AG04450 (cell line): Measurements from ENCODE around the gene CDC42EP1. TPM values are rescaled to one million over a fixed set of nuclear protein-coding genes. Genes with fewer than 3 reads are reported as not detected.
"Not testable (repeated sequence)": the region's sequence is repeated elsewhere in the genome, so short reads cannot be mapped to it uniquely, and the experiment has no call there.

Experiments used
- CTCF ChIA-PET: fragments of 300-600, 350-600 bp; formaldehyde crosslinking; extraction: SDS; loops from one replicate; lab custom pipeline; 2022; ENCODE audit warnings: antibody characterized with exemption, inconsistent platforms; lab: Charles Lee
- POLR2A ChIA-PET: fragments of 350-600 bp; formaldehyde crosslinking; extraction: SDS; loops from one replicate; lab custom pipeline; 2021; ENCODE audit warnings: antibody characterized with exemption, inconsistent platforms; lab: Yijun Ruan, JAX
- DNase-seq: peaks from one replicate; pipeline ENCODE4 v3.0.0-alpha.2; 2011; ENCODE audit warnings: low read depth, low spot score
- H3K27ac ChIP-seq: one replicate; pipeline ENCODE4 v1.5.1; 2012; ENCODE audit warnings: low read depth, low read length, control low read depth
- H3K27me3 ChIP-seq: one replicate; pipeline ENCODE4 v1.6.0; 2012; ENCODE audit warnings: low read length; ENCODE audit not compliant: control insufficient read depth, insufficient read depth
- H3K4me3 ChIP-seq: 2 replicates; pipeline ENCODE4 v1.5.1; 2011; ENCODE audit warnings: mild to moderate bottlenecking, low read depth, low read length, control low read depth
- H3K9me3 ChIP-seq: 2 replicates; pipeline ENCODE4 v1.5.1; 2012; ENCODE audit warnings: low read length; ENCODE audit not compliant: control insufficient read depth, insufficient read depth
- CTCF ChIP-seq: IDR thresholded peaks from 2 replicates; pipeline ENCODE4 v1.5.1; 2011; ENCODE audit warnings: low read depth, low read length, control low read depth, inconsistent platforms
- polyA plus RNA-seq: library from polyadenylated mRNA; depleted of rRNA; stranded (reverse); fragments of >200 nt; gene quantifications from 2 replicates; pipeline ENCODE4 v1.2.3, GENCODE V29; 2011

CDC42EP1 gene
- polyA plus RNA-seq, 1 experiment, result 13.0 TPM

- TF ChIP-seq CTCF, result no peak
- DNase-seq, result no peak
- no peak overlapping the region for H3K27ac ChIP-seq
- POLR2A ChIA-PET, result no interaction called here
- no peak overlapping the region for H3K4me3 ChIP-seq
- CTCF ChIA-PET, result no interaction called here
- H3K9me3 ChIP-seq, result no peaks in the 10 kb centered on the region
- no peaks in the 10 kb centered on the region for H3K27me3 ChIP-seq
These were observed 33.9 kb upstream of the CDC42EP1 start for GRCh38 chr22:37526376-37526775.

- POLR2A ChIA-PET, H3K9me3 ChIP-seq, H3K27me3 ChIP-seq, H3K4me3 ChIP-seq, DNase-seq, H3K27ac ChIP-seq: not testable (repeated sequence)
- CTCF ChIA-PET, result interaction anchor here (0.5 to 2.3 kb wide), 4 partner anchors 17 to 156 kb away, joined by 3 to 10 read pairs (median 3); no protein-coding TSS in a partner anchor
These were observed 33.1 kb upstream of the CDC42EP1 start for GRCh38 chr22:37527081-37527752.

- H3K4me3 ChIP-seq, POLR2A ChIA-PET, H3K27ac ChIP-seq, DNase-seq, H3K27me3 ChIP-seq, H3K9me3 ChIP-seq: not testable (repeated sequence)
- CTCF ChIA-PET, result interaction anchor here (0.5 to 2.3 kb wide), 5 partner anchors 11 to 155 kb away, joined by 3 to 10 read pairs (median 3); no protein-coding TSS in a partner anchor
These were observed 32.3 kb upstream of the CDC42EP1 start for GRCh38 chr22:37527952-37528351.

GRCh38 chr22:37529652-37530345 is 30.5 kb upstream of the CDC42EP1 start:
- POLR2A ChIA-PET, result no interaction called here
- H3K4me3 ChIP-seq, result no peak overlapping the region
- CTCF ChIA-PET, result interaction anchor here (0.9 kb wide), 1 partner anchor 77 kb away, joined by 3 read pairs; no protein-coding TSS in a partner anchor
- DNase-seq, result no peak
- no peak overlapping the region for H3K27ac ChIP-seq
- H3K27me3 ChIP-seq, result no peaks in the 10 kb centered on the region
- H3K9me3 ChIP-seq, result no peaks in the 10 kb centered on the region
- no peak for TF ChIP-seq CTCF

- CTCF ChIA-PET, result interaction anchor here (0.9 to 1.4 kb wide), 4 partner anchors 28 to 275 kb away, joined by 3 to 7 read pairs (median 4); no protein-coding TSS in a partner anchor
- H3K27me3 ChIP-seq, result no peaks in the 10 kb centered on the region
- POLR2A ChIA-PET, result no interaction called here
- no peaks in the 10 kb centered on the region for H3K9me3 ChIP-seq
- no peak overlapping the region for H3K4me3 ChIP-seq
- peak; percentile 65 for DNase-seq
- no peak for TF ChIP-seq CTCF
- H3K27ac ChIP-seq, result no peak overlapping the region
These were observed 26.3 kb upstream of the CDC42EP1 start for GRCh38 chr22:37533995-37534394.

- H3K4me3 ChIP-seq, result no peak overlapping the region
- no peaks in the 10 kb centered on the region for H3K27me3 ChIP-seq
- ChIA-PET POLR2A (no interaction called here), CTCF (interaction anchor here (1.3 to 1.4 kb wide), 2 partner anchors 58 to 275 kb away, joined by 3 to 7 read pairs; no protein-coding TSS in a partner anchor)
- H3K27ac ChIP-seq, result no peak overlapping the region
- no peak for DNase-seq
- TF ChIP-seq CTCF, result no peak
- H3K9me3 ChIP-seq, result no peaks in the 10 kb centered on the region
These were observed 25.8 kb upstream of the CDC42EP1 start for GRCh38 chr22:37534445-37534844.
